Measurements from ENCODE around the gene ASTN1.

GRCh38 chr1:177208920-177209319 lies 44.4 kb upstream of the ASTN1 start:
- TF ChIP-seq CTCF (IDR thresholded peaks at IDR 0.05) (no peak), POLR2A (IDR thresholded peaks at IDR 0.05) (no peak), POLR2AphosphoS5 (IDR thresholded peaks at IDR 0.05) (no peak), EP300 (IDR thresholded peaks at IDR 0.05) (no peak)
